Parathyroid adenoma (tissue), 2 donors: ENCODE results near the gene ADGRD1.
A peak's percentile ranks its signal among the peaks of the same experiment; 100 is the strongest.

Experiments used
- H2AFZ ChIP-seq: fragments of 300-600 bp; sonication (generic); one replicate; pipeline ENCODE4 v1.7.0; 2017; ENCODE audit warnings: antibody characterized with exemption, mild to moderate bottlenecking
- H3K27ac ChIP-seq: fragments of 300-600 bp; sonication (generic); one replicate; pipeline ENCODE4 v1.7.0; 2017
- H3K27me3 ChIP-seq: fragments of 300-600 bp; sonication (generic); one replicate; pipeline ENCODE4 v1.7.0; 2017; ENCODE audit warnings: low read length; ENCODE audit not compliant: control insufficient read depth, insufficient read depth
- H3K36me3 ChIP-seq: fragments of 300-600 bp; sonication (generic); one replicate; pipeline ENCODE4 v1.7.0; 2017; ENCODE audit warnings: low read length; ENCODE audit not compliant: control insufficient read depth, insufficient read depth
- H3K4me1 ChIP-seq: fragments of 300-600 bp; sonication (generic); one replicate; pipeline ENCODE4 v1.7.0; 2017; ENCODE audit warnings: control low read depth
- H3K4me2 ChIP-seq: fragments of 300-600 bp; sonication (generic); one replicate; pipeline ENCODE4 v1.7.0; 2017; ENCODE audit warnings: low read length
- H3K4me3 ChIP-seq: fragments of 300-600 bp; sonication (generic); one replicate; pipeline ENCODE4 v1.7.0; 2017; ENCODE audit warnings: low read depth, low read length
- H3K79me2 ChIP-seq: fragments of 300-600 bp; sonication (generic); one replicate; pipeline ENCODE4 v1.7.0; 2017; ENCODE audit warnings: control low read depth
- H3K9ac ChIP-seq: fragments of 300-600 bp; sonication (generic); one replicate; pipeline ENCODE4 v1.7.0; 2017; ENCODE audit warnings: mild to moderate bottlenecking
- H3K9me3 ChIP-seq: fragments of 300-600 bp; sonication (generic); one replicate; pipeline ENCODE4 v1.7.0; 2017; ENCODE audit warnings: low read length; ENCODE audit not compliant: control insufficient read depth
- CTCF ChIP-seq: fragments of 300-600 bp; sonication (generic); IDR thresholded peaks from one replicate; pipeline ENCODE4 v1.7.0; 2017; ENCODE audit warnings: antibody characterized with exemption, mild to moderate bottlenecking
- donor health status: primary hyperparathyroidism.

ADGRD1 gene

GRCh38 chr12:130911933-130912332 is 41.8 kb upstream of the ADGRD1 start:
- no peak overlapping the region for H2AFZ ChIP-seq
- no peaks in the 10 kb centered on the region for H3K4me1 ChIP-seq
- no peak overlapping the region for H3K27ac ChIP-seq
- H3K79me2 ChIP-seq: no peaks in the 10 kb centered on the region
- H3K27me3 ChIP-seq: no peaks in the 10 kb centered on the region
- no peak overlapping the region for H3K4me3 ChIP-seq
- H3K4me2 ChIP-seq: no peak overlapping the region
- no peaks in the 10 kb centered on the region for H3K36me3 ChIP-seq
- no peak for TF ChIP-seq CTCF
- no peak overlapping the region for H3K9ac ChIP-seq
- H3K9me3 ChIP-seq: no peaks in the 10 kb centered on the region

GRCh38 chr12:130916241-130916911 is 37.3 kb upstream of the ADGRD1 start:
- Histone ChIP-seq H3K4me3 (no peak overlapping the region), H3K4me2 (no peak overlapping the region), H3K36me3 (no peaks in the 10 kb centered on the region), H3K9me3 (no peaks in the 10 kb centered on the region), H2AFZ (no peak overlapping the region), H3K4me1 (no peaks in the 10 kb centered on the region), H3K27ac (no peak overlapping the region), H3K27me3 (peaks cover 4% of the 10 kb centered on the region), H3K9ac (no peak overlapping the region), H3K79me2 (no peaks in the 10 kb centered on the region)
- TF ChIP-seq CTCF: peak; percentile 43

- H3K36me3 ChIP-seq: no peaks in the 10 kb centered on the region
- TF ChIP-seq CTCF: no peak
- H3K9ac ChIP-seq: no peak overlapping the region
Measured at GRCh38 chr12:130917607-130918006, 36.1 kb upstream of the ADGRD1 start.

GRCh38 chr12:130919086-130919485 is 34.6 kb upstream of the ADGRD1 start:
- no peak overlapping the region for H3K4me2 ChIP-seq
- H3K9me3 ChIP-seq: no peaks in the 10 kb centered on the region
- no peak for TF ChIP-seq CTCF
- no peaks in the 10 kb centered on the region for H3K79me2 ChIP-seq
- no peaks in the 10 kb centered on the region for H3K4me1 ChIP-seq
- no peak overlapping the region for H3K27ac ChIP-seq
- no peaks in the 10 kb centered on the region for H3K36me3 ChIP-seq
- H3K9ac ChIP-seq: no peak overlapping the region
- H3K27me3 ChIP-seq: peaks cover 4% of the 10 kb centered on the region
- H2AFZ ChIP-seq: no peak overlapping the region
- no peak overlapping the region for H3K4me3 ChIP-seq

More at GRCh38 chr12:130917607-130918006, 36.1 kb upstream of the ADGRD1 start:
- no peaks in the 10 kb centered on the region for H3K4me1 ChIP-seq
- no peaks in the 10 kb centered on the region for H3K79me2 ChIP-seq
- H3K27ac ChIP-seq: no peak overlapping the region
- H3K4me2 ChIP-seq: no peak overlapping the region
- H2AFZ ChIP-seq: no peak overlapping the region
- no peak overlapping the region for H3K4me3 ChIP-seq
- peaks cover 4% of the 10 kb centered on the region for H3K27me3 ChIP-seq
- no peaks in the 10 kb centered on the region for H3K9me3 ChIP-seq

DNA sequence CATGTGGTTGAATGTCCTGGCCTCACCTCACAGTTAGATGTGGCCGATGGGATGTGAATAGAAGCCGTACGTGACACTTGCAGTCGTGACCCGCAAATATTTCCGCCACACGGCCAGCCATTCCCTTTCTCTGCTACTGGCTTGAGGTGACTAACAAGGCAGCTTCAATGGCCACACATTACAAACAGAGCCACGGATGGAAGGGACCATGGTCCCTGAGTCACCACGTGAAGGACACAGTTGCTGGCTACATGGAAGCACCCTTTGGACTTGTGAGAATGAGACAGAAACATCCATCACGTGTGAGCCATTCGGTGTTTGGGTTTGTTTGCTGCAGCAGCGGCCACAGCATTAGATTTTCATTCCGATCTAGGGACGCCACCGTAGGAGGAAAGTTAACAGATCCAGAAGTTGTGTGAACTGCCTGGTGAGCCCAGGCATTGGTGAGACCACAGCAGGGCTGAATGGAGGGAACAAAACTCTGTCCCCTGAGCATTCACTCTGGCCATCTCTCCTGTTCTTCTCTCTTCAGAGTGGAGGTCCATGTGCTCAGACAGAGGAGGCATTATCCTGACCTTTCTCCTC is 33.5 kb upstream of the ADGRD1 start:
- TF ChIP-seq CTCF: no peak
- Histone ChIP-seq H3K4me1 (no peaks in the 10 kb centered on the region), H3K9me3 (no peaks in the 10 kb centered on the region), H3K9ac (no peak overlapping the region), H3K27ac (no peak overlapping the region), H3K4me2 (no peak overlapping the region), H3K4me3 (no peak overlapping the region), H2AFZ (no peak overlapping the region), H3K27me3 (peaks cover 4% of the 10 kb centered on the region), H3K79me2 (no peaks in the 10 kb centered on the region), H3K36me3 (no peaks in the 10 kb centered on the region)
